AG20443 (cell line): ENCODE measurements around the gene ARHGAP23.
"Not testable (repeated sequence)": the region's sequence is repeated elsewhere in the genome, so short reads cannot be mapped to it uniquely, and the experiment has no call there.

Source experiments
- DNase-seq: peaks from one replicate; pipeline ENCODE4 v3.0.0; 2012; ENCODE audit warnings: low spot score, mixed read lengths

ARHGAP23 gene

DNA sequence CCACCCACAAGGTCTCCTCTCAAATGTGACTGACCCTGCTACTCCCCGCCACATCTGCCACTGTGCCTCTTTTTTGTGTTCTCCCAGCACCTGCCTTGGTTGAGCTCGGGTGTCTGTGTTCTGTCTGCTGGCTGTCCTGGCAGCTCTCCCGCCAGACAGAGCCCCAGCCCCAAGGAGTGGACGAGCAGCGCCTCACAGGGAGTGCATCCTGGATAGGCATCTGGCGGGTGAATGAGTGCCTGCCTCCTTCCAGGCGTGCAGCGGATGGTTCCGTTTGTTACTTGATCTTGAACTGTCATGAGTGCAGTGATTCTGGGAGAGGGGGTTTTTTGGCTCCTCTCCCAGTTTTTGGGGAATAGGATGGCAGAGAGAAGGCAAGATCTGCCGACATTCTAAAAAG, 99.9 kb downstream of the ARHGAP23 start:
- DNase-seq, result not testable (repeated sequence)

DNA sequence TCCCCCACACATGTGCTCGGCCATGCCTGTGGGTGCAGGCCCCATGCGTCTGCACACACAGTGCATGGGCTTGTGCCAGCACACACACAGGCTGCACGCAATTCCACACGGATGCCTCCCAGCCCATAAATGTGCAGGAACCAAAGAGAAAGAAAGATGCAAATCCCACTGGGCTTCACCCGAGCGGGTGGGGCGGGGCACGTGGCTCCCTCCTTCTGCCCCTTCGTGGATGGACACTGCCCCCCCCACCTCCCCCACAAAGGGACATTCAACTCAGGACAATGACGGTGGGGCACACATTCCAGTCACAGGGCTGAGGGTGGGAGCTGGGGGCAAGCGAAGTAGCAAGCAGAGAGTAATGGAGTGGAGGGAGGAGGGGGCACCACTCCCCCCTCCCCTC, 102.6 kb downstream of the ARHGAP23 start:
- not testable (repeated sequence) for DNase-seq

DNA sequence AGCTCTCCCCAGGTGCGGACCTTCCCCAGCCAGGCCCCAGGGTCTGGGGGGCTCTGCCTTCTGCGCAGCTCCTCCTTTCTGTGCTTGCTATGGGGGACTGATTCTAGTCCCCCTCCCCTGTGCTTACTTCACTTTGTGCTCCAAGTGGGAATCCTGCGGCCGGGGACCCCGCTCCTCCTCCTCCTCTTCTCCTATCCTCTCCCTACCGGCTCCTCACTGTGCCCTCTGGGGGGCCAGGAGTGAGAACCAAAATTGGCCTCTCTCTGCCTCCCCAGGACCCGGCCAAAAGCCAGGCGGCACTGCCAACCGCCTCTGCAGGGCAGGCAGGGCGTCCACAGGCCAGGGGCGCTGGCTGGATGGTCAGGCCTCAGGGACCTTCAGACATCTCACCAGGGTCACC, 103.5 kb downstream of the ARHGAP23 start:
- not testable (repeated sequence) for DNase-seq

DNA sequence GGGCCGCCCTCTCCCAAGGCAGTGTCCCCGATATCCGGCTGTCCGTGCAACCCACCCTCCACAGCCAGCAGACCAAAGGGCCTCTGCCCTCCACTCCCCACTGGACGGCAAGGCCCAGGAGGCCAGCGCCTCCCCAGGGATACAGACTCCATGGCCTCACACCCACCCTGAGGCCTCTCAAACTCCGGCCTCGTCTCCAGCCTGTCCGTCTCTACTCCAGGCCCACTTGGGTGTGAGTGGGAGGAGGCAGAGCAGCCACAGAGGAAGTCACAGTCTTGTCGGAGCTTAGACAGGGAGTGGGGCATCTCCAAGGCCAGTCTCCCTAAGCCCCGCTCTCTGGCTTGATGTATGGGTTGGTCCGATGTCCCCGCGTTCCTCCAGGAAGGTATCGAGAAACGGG, 104.2 kb downstream of the ARHGAP23 start:
- DNase-seq, result no peak

DNA sequence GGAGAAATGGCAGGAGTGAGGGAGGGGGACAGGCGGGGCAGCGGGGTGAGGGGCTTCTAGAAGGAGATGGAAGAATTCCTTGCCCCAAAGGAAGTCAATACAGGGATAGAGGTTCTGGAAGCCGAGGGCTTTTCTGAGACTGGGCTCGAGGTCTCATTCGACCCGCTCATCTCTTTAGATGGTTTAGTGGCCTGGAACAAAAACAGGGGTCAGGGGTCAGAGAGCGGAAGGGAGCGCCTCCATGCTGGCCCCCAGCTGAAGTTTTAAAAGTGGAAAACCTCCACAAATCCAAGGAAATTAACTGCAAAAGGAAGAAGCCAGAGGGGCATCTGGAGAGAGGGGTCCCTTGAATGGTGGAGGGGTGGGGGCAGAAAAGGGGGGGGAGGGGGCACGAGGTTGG, 105.0 kb downstream of the ARHGAP23 start:
- DNase-seq, result no peak

DNA sequence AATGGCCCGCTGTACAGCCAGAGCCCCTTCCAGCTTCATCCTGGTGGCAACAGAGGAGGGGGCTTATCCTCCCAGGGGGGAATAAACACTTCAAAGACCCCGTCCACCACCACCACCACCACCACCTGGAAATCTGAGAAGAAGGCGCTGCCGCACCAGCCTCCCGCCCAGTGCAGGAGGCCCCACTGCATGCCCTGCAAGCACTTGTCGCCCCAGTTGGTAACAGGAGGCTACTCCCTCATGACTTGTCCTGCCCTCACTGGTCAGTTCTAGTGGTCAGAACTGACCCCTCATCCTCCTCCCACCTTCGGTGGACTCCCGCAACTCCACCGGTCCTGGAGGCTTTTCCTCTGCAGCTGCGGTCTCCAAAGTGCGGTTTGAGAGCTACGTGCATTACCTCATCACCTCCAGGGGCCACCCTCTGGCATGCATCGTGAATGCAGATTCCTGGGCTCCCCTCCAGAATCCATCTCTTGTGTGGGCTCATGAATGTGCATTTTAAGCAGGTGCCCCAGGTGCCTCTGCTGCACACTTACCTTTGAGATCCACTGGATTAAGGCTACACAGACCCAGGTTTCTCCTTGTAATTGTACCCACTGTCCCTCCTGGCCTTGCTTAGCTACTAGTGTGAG, 105.7 kb downstream of the ARHGAP23 start:
- no peak for DNase-seq

DNA sequence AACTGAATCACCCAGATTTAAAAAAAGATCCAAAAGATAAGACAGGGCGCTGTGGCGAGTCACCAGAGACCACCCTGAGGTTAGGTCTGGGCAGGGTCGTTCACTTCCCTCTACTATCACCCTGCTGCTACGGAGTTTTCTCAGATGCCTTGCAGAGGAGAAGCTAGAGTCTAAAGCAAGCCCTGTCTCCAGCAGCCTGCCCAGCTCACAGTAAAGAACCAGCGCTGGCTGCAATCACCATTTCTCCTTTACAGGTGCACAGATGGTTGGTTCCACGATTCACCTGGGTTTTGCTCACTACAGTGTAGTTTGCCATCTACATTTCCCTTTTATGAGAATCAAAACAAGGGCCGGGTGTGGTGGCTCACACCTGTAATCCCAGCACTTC, 106.2 kb downstream of the ARHGAP23 start:
- DNase-seq, result no peak

DNA sequence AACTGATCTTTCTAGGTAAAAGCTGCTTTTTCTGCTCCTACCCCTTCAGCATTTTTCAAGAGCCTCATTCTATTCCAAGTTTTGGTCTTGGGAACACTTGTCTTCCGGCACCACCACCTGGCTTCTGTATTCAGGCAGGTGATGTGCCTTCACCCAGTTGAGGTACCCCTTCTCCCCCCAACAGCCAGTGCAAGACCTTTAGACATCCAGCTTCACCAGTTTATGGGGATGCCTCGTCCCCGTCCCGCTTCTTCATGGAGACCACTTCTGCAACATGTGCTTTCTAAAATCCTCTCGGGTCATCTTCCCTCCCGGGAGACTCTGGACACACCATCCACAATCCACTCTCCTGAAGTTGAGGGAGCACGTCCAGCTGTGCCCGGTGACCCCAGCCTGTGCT, 107.6 kb downstream of the ARHGAP23 start:
- no peak for DNase-seq

DNA sequence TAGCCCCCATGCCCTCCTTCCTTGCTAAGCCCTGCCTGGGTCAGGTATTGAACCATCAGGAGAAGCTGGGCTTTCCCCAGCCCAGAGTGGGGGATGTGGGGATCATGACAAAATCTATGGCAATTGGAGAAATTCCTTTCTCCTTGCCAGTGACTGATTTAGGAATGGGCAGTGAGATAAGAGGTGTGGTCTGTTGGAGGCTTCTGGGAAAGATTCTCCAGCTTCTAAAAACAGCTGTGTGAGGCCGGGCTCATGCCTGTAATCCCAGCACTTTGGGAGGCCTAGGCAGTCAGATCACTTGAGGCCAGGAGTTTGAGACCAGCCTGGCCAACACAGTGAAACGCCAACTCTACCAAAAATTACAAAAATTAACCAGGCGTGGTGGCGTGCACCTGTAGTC, 108.4 kb downstream of the ARHGAP23 start:
- no peak for DNase-seq

DNA sequence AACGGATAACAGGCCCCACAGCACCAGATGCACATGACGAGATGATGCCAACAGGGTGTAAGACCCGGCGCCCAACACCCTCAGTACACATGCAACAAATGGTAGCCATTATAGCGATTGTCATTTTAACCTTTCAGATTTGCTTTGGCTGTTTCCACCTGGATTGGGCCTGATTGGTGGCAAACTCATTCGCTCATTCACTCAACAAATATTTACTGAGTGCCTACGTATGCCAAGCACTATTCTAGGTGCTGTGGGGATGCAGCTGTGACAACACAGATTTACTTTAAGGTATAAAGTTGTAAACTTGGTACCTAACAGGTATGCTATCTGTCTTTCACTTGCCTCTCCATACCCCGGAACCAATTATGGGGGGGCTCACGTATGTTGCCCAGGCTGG, 110.6 kb downstream of the ARHGAP23 start:
- DNase-seq, result no peak

DNA sequence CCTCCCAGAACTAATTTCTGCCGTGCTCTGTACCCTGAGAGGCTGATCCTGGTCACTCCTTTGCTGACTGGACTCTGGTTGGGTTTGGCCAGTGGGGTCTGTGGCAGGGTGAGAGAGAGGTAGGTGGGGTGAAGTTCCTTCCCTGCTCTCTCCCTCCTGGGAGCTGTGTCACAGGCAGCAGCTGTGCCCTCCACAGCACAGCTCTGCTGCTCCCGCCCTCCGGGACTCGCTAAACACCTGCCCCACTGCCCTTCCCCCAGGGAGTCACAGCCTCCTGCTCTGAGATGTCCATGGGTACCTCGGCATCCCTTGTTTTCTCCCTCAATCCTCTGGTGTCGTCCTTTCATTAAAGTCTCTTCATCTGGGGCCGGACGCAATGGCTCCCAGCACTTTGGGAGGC, 111.1 kb downstream of the ARHGAP23 start:
- no peak for DNase-seq

DNA sequence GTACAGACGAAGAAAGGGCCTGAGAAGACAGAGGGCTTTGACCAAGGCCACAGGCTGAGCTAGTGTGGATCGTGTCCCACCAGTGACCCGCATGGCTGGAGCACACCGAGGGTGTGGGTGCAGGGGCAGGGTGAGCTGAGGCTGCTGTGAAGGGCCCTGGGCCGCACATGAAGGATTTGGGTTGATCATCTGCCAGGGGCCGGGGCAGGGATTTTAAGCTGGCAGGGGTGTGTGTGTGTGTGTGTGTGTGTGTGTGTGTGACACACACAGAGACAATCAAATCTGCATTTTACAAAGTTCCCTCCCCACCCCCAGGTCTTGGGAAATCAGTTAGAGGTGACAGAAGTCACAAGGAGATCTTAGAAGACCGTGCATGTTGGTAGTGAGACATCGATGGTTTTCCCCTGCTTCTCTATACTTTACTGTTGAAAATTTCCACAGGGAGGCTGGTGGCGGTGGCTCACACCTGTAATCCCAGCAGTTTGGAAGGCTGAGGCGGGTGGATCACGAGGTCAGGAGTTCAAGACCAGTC, 112.3 kb downstream of the ARHGAP23 start:
- no peak for DNase-seq

DNA sequence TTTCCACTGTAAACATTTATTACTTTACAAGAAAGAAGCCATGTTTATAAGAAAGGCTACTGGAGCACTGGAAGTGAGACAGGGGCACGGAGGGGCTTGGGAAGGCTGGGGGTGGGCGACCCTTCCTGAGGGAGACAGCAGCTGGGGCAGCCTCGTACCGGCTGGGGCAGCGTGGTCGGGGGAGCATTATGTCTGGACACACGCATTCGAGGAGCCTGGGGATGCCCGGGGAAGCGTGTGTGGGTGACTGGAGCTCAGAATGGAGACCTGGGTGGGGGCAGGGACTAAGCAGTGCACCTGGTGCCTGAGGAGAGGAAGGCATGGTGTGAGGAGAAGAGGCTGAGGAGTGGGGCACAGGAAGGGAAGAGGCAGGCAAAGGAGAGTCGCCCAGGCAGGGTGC, 113.0 kb downstream of the ARHGAP23 start:
- no peak for DNase-seq

DNA sequence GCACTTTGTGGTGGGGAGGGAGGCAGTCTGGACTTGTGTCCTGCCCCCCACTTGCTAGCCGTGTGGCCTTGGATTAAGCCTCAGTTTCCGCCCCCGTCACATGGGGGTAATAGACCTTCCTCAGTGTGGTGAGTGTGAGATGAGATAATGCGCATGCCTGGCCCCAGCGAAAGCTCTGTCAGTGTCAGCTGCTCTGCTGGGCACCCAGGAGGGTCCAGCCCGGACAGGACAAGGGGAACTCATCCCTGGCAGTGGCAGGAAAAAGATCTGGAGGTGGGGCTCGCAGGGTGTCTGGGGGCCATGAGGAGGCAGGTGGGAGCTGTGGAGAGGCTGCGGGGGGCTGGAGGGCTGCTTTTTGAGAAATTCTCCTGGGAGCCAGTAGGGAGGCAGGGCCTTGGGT, 114.0 kb downstream of the ARHGAP23 start:
- no peak for DNase-seq

DNA sequence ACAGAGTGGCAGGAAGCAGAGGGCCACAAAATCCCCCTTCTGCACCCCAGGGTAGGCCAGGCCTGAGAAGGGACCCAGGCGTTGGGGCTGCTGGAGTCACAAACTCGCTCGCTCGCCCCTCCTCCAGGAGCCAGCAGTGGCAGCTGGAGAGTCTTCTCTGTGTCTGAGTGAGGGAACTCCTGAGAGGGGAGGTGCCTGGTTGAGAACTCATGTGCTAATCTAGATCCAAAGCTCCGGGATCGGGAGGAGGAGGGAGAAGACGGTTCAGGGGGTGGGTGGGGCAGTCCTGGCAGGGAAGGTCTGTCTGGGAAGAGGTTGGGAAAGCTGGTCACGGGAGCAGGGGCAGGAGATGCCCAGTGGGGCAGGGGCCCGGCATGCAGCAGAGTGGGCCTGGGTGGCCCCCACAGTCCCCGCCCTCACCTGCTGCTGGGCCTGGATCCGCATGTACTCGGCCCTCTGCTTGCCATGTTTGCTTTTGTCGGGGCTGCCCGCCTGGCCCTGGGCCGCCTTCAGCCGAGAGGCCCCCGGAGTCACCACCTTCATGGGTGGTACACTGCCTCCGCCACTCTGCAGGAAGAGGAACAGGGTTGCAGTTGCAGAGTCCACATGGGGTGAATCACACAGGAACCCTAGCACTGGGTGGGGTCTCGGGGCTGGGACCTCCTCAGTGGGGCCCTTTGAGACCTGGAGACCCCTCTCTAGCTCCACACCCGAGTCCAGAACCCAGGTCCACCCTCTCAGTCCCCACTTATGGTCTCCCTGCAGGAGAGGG, 115.3 kb downstream of the ARHGAP23 start:
- no peak for DNase-seq

DNA sequence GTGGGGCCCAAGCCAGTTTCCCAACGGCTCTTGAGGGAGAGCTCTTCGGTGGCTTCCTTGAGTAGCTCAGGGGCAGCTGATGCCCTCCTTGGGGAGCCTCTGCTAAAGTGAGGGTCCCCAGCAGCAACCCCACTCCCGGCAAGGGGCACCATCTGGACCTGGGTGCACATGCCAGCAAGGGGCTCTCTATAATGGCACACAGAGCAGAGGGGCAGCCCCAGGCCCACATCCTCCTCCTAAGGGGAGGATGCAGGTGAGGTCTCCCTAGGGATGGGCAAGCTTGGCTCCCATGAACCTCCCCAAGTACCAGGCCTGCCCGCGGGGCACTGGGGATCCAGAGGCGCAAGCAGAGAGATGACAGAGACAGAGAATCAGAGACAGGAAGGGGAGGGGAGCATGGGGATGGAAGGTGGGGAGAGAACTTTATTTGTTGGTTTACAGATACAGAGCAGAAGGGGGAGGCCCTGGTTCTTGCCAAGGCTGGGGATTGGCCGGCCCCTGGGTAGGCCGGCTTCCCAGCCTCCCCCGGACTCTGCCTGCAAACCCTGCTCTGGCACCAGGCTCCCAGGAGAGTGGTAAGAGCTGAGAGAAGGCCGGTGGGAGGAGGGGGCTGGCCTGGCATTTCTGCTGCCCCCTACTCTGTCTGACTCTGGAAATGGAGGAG, 116.0 kb downstream of the ARHGAP23 start:
- no peak for DNase-seq

DNA sequence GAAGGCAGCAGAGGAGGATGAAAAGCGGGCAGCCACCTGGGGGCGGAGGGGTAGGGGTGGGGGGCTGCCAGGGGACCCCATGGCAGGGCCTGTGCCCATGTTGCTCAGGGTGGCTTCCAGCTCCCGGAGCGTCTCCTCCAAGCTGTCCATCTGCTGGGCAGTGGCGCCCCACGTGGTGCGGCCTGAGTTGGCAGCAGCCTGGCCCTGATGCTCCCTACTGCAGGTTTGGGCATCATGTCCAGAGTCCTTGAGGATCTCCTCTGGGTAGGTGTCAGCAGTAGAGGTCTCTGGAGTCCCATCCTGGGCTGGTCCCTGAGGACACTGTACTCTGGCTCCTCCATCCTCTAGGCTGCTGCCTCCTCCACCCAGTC, 116.6 kb downstream of the ARHGAP23 start:
- no peak for DNase-seq

DNA sequence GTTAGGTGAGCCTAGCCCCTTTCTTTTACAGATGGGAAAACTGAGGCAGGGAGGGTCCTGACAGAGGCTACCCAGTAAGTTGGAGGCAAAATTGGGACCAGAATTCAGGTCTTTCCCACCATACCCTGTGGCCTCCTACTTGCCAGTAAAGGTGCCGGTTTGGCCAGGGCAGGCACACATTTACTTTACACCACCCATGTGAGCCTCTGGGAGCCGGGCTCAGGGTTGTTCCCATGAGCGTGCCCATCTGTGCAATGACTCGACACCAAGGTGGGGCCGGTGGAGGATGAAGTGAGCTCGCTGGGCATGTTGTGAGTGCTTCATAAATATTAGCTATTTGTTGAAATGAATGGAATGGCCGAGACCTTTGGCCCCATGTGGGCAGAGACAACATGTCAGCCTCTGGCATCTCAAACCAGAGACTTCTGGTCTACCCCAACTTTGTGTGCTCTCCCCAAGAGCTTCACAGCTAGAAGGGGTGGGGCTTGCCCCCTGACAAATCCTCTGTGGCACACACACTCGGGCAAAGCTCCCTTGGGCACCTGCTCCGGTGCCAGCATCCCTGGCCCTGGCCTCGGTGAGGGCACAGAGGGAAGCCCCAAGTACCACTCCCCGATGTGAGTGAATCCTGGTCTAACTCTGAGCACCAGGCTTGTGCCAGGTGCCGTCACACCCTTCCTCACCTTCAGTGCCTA, 117.4 kb downstream of the ARHGAP23 start:
- no peak for DNase-seq

DNA sequence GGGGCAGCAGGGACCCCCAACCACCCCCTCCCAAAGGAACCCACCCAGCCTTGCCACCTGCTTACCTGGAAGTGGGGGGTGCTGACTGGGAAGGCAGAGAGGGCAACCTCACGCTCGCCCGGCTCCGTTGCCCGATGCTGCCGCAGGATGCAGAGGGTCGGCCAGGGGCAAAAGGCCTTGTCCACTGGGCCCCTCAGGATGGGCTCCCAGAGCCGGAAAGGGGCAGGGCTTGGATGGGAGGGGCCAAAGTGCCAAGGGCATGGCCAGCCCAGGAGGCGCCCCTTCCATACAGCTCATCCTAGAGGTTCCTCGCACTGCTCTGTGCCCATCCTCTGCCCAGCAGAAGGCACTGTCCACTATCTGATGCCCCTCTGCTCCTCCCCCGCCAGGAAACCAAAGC, 118.1 kb downstream of the ARHGAP23 start:
- DNase-seq, result no peak

DNA sequence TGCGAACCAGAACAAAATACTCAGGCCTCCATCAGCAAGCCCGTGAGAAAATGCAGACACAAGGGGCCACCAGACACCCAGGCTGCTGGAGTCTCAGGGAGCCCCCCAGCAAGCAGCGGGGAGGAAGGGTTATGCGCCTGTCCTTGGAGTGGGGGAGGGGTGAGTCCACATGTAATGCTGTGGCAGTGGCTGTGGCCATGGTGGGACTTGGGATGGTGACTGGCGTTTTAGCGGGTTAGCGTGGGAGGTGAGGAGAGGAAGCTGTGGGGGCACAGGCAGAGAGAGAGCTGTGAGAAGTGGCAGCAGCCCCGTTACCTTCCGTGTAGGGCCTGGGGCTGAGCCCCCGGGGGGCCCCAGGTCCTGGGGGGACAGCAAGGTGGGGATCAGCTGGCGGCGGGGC, 119.2 kb downstream of the ARHGAP23 start:
- DNase-seq, result no peak

DNA sequence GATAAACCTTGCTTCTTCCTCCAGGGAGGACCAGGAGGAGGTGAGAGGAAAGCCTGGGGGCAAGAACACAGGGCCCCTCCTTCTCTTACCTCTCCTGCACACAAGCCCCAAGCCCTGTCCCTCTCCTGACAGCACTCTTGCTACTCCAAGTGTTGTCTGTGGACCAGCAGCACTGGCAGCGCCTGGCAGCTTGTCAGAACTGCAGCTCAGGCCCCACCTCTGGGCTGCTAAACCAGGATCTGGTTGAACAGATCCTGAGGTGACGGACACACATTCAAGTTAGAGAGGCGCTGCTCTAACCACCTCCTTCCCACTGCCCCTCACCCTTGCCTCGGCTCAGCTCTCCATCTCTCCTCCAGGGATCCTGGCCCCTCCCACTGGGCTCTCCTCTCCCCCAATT, 121.0 kb downstream of the ARHGAP23 start:
- DNase-seq, result no peak

DNA sequence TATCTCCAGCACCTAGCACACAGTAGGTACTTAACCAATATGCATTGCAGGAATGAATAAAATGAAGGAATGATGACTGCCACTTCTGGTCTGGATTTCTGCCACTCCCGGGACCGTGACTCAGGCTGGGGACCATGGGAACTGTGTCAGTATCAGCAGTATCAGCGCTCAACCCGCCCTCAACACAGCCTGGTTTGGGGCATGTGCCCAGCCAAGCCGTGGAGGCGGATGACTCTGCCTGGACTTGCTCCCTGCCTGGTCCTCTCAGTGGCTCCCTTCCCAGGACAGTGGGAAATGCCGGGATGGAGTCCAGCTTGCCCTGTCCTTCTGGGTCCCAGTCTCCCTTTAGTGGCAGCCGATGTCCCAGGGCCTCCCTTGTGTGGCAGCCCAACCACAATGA, 122.4 kb downstream of the ARHGAP23 start:
- DNase-seq, result peak; percentile 96

DNA sequence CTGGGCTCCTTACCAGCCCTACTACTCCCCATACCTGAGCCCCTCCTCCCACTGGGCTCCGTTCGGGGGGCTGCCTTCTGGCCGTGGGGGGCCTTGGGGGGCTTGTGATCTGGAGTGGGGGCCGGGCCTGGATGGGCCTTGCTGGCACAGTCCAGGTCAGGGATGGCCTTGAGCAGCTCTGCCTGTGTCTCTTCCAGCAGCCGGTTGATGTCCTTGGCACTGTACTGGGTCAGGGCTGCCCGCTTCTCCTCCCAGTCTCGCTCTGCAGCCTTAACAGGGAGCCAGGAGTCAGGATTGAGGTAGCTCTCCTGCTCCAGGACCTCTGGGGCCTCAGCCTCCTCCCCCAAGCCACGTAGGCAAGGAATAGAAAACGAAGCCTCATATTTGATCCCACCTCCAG, 122.9 kb downstream of the ARHGAP23 start:
- DNase-seq, result no peak
